GM12864 (cell line): ENCODE results near the gene ZNF775.
"Not testable (repeated sequence)": the region's sequence is repeated elsewhere in the genome, so short reads cannot be mapped to it uniquely, and the experiment has no call there.

Source experiments
- DNase-seq: peaks from one replicate; pipeline ENCODE4 v3.0.0-alpha.2; 2011; ENCODE audit warnings: low read depth
- H3K4me3 ChIP-seq: 2 replicates; pipeline ENCODE4 v1.5.1; 2011; ENCODE audit warnings: mild to moderate bottlenecking, low read depth, low read length, control low read depth
- TF ChIP-seq, protein P1 (sequence below): IDR thresholded peaks from 2 replicates; pipeline ENCODE4 v1.5.1; 2011; ENCODE audit warnings: low read depth, mild to moderate bottlenecking, moderate library complexity, low read length, control low read depth, inconsistent platforms; ENCODE audit errors: missing control alignments

The ZNF775 gene

DNA sequence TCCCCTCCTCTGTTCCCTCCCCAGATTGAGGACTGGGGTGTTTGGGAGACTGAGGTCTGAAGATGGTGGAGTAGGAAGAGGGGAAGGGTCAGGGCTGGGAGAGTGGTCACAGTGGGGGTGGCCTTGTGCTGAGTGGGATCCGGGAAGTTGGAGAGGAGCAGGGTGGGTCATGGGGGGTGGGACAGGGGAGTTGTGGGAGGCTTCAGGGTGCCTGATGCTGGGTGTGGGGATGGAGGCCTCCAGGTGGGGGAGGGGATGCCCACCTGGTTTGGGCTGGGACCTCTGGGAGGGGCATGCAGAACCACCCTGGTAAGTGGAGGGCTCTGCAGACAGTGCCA is 2.6 kb downstream of the ZNF775 start:
- DNase-seq: no peak
- no peak overlapping the region; the same call in none of the 2 replicates for H3K4me3 ChIP-seq
- TF ChIP-seq, protein P1, sequence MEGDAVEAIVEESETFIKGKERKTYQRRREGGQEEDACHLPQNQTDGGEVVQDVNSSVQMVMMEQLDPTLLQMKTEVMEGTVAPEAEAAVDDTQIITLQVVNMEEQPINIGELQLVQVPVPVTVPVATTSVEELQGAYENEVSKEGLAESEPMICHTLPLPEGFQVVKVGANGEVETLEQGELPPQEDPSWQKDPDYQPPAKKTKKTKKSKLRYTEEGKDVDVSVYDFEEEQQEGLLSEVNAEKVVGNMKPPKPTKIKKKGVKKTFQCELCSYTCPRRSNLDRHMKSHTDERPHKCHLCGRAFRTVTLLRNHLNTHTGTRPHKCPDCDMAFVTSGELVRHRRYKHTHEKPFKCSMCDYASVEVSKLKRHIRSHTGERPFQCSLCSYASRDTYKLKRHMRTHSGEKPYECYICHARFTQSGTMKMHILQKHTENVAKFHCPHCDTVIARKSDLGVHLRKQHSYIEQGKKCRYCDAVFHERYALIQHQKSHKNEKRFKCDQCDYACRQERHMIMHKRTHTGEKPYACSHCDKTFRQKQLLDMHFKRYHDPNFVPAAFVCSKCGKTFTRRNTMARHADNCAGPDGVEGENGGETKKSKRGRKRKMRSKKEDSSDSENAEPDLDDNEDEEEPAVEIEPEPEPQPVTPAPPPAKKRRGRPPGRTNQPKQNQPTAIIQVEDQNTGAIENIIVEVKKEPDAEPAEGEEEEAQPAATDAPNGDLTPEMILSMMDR: no peak

DNA sequence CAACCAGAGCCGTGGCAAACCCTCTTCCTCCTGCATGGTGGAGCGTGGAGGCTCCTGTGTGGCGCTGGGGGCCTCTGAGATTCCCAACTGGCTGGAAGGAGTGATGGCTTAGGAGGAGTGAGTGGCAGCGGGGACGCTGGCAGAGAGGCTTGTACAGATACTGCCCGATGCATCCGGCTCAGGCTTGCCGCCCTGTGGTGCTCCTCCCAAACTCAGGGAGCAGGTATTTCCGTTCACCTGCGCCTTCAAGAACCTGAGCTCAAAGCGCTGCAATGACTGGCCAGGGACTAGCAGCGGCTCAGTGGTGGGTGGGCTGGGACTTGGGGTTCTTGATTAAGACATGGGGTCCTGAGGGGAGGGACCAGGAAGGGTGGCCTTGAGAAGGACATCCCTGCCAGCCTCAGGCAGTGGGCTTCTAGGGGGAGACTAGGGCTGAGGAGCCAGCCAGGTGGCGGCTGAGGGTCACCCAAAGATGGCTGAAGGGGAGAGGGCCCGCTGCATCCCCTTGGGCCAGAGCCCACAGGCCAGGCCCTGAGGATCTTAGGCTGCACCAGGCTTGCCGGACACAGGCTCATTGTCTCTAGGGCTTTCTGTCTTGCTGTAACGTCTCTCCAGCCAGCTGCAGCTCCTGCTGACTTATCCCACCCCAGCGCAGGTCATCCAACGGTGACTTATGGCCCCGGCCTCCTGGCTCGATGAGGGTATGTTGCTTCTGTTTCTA is 3.2 kb downstream of the ZNF775 start:
- no peak for DNase-seq
- peak overlapping the region; percentile 25 for H3K4me3 ChIP-seq
- TF ChIP-seq, protein P1: no peak

DNA sequence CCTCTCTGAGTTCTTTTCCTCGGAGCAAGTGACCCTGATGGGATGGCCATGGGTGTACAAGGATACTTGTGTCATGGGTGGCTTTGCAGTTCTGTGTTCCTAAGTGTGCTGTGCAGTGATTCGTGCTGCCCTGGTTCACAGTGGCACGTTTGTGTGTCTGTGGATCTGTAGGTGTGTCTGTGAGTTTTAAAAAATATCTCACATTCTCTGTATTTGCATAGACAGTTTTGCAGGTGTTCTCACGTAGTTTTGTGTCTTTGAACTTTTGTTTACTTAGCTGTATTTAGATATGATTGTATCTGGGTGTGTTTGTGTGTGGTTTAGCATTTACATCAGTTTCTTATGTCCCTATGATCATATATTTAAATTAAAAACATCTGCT is 3.7 kb downstream of the ZNF775 start:
- TF ChIP-seq, protein P1: no peak
- peak overlapping the region; percentile 25 for H3K4me3 ChIP-seq
- DNase-seq: no peak

DNA sequence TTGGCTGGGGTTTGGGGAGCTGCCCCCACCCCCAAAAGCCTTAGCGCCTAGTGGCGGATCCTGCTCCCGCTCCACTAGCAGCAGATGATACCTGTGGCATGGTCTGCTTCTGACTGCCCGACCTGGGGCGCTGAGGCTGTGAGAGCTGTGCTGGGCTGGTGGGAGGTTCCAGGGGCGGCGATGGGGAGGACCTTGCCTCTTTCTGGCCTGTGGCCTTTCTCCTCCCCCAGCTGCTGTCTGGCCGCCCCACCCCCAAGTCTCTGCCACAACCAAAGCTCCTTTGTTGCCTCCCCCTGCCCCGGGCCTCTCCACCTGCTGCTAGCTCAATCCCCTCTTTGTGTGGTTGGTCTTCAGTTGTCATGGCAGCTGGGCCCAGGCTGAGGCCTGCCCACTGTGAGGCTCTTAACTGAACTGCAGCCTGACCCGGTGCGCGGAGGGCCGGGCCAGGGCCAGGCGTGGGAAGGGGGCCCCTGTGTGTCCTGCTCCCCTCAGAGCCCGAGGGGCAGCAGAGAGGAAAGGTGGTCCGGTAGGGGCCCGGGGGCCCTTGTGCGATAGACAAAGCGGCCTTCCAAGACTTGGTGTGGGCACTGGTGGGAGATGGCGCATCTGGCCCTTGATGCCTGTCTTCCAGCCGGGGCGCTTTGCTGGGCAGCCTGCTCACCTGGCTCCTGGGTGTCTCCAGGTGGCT is 4.7 kb downstream of the ZNF775 start:
- no peak overlapping the region for H3K4me3 ChIP-seq
- no peak for DNase-seq
- TF ChIP-seq, protein P1: no peak

DNA sequence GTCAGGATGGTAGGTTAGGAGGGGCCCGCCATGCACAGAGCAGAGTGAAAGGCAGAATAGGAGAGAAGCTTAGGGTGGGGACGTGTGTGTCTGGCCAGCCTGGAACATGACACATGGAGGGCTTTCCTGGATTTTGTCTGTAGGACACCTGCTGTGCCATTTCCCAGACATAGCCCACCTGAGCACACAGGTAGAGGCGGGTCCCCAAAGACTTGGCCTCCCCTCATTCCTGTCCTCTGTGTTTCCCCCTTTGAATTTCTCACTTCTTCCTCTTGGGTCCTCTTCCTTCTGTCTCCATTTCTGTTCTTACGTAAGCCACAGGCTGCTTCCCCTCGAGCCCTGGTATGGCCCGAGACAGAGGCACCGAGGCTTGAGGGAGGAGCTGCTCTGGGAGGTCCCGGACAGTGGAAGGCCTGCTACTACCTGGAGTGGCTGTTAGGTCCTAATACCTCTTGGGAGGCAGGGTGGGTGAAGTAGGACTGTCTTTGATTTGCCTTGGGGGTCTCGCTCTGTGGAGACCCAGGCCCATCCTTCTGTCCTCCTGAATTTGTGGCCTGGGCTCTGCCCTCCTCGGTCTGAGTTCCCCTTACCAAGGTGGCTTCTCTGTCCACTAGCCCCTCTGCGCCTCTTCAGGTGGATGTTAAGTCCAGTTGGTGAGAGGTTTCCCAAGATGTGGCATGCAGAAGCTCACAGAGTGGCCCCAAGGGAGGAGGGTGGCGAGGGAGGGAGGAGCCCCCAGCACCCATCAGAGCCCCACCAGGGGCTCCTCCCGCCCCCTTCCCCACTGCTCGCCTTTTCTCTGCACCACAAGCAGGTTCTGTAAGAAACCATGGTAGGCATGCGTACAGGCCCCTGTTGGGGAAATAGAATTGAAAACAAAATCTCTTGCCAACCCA is 5.5 kb downstream of the ZNF775 start:
- no peak for DNase-seq
- H3K4me3 ChIP-seq: no peak overlapping the region
- TF ChIP-seq, protein P1: no peak

DNA sequence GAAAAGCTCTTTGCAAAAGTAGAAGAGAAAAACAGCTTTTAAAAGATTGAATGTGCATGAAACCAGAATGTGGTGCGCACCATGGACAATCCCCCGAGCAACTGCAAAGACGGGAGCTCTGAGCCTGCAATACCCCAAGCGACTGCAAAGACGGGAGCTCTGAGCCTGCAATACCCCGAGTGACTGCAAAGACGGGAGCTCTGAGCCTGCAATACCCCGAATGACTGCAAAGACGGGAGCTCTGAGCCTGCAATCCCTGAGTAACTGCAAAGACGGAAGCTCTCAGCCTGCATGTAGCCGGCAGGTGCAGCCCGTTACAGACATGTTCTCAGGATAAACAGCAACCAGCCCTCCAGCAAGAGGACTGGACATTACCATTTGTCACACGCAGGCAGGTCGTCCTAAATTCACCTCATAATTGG is 6.2 kb downstream of the ZNF775 start:
- H3K4me3 ChIP-seq: no peak overlapping the region
- no peak for DNase-seq
- TF ChIP-seq, protein P1: no peak

DNA sequence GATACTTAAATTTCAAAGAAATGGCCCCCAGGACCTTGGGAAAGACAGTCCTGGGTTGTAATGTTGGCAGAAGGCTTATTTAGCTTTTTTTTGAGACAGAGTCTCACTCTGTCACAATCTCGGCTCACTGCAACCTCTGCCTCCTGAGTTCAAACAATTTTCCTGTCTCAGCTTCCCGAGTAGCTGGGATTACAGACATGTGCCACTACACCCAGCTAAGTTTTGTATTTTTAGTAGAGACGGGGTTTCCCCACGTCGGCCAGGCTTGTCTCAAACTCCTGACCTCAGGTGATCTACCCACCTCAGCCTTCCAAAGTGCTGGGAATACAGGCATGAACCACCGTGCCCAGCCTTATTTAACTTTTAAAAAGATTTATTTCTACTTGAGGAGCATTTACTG is 6.8 kb downstream of the ZNF775 start:
- DNase-seq, H3K4me3 ChIP-seq: not testable (repeated sequence)
